GM23338 (cell line): ENCODE measurements around the gene C20orf204. TPM values are rescaled to one million over a fixed set of nuclear protein-coding genes. Genes with fewer than 3 reads are reported as not detected.

Experiments used
- ATAC-seq: fragments of 200-7000 bp; cut with Tn5 transposase; 3 replicates; pipeline ENCODE4 v1.9.1; 2020
- DNase-seq: peaks from one replicate; pipeline ENCODE4 v3.0.0-alpha.2; 2015; ENCODE audit warnings: low spot score
- H2AFZ ChIP-seq: fragments of 200-600 bp; sonication (generic); 2 replicates; pipeline ENCODE4 v1.8.0; 2016; ENCODE audit warnings: antibody characterized with exemption, mild to moderate bottlenecking, moderate library complexity
- H3F3A ChIP-seq: fragments of 200-600 bp; sonication (generic); replicated peaks from 2 replicates; pipeline ENCODE4 v1.8.0; 2017; ENCODE audit warnings: antibody characterized with exemption, mixed run types, low read depth
- H3K27ac ChIP-seq: fragments of 200-600 bp; sonication (generic); 2 replicates; pipeline ENCODE4 v1.6.1; 2016; ENCODE audit warnings: low read depth
- H3K27me3 ChIP-seq: fragments of 200-600 bp; sonication (generic); 2 replicates; pipeline ENCODE4 v1.8.0; 2016; ENCODE audit warnings: mild to moderate bottlenecking, mixed run types, moderate library complexity; ENCODE audit not compliant: insufficient read depth
- H3K36me3 ChIP-seq: fragments of 200-600 bp; sonication (generic); 2 replicates; pipeline ENCODE4 v1.8.0; 2016; ENCODE audit warnings: mild to moderate bottlenecking; ENCODE audit not compliant: insufficient read depth
- H3K4me1 ChIP-seq: fragments of 200-600 bp; sonication (generic); 2 replicates; pipeline ENCODE4 v1.8.0; 2016; ENCODE audit warnings: mild to moderate bottlenecking, moderate library complexity; ENCODE audit not compliant: insufficient read depth
- H3K4me2 ChIP-seq: fragments of 200-600 bp; sonication (generic); 2 replicates; pipeline ENCODE4 v1.7.1; 2017; ENCODE audit warnings: mixed run types
- H3K4me3 ChIP-seq: fragments of 200-600 bp; sonication (generic); 2 replicates; pipeline ENCODE4 v1.6.1; 2016; ENCODE audit warnings: mixed run types
- H3K79me2 ChIP-seq: fragments of 200-600 bp; sonication (generic); replicated peaks from 2 replicates; pipeline ENCODE4 v1.8.0; 2017; ENCODE audit warnings: mild to moderate bottlenecking; ENCODE audit not compliant: insufficient read depth
- H3K9me2 ChIP-seq: fragments of 200-600 bp; sonication (generic); 2 replicates; pipeline ENCODE4 v1.8.0; 2017; ENCODE audit not compliant: insufficient read depth
- H4K20me1 ChIP-seq: fragments of 200-600 bp; sonication (generic); replicated peaks from 2 replicates; pipeline ENCODE4 v1.8.0; 2017; ENCODE audit warnings: mild to moderate bottlenecking; ENCODE audit not compliant: insufficient read depth
- H3K27ac Mint-ChIP-seq: 2 replicates; pipeline ENCODE4 v1.8.0; 2020; ENCODE audit warnings: inconsistent platforms, mild to moderate bottlenecking, moderate library complexity, mixed read lengths
- H3K27me3 Mint-ChIP-seq: 3 replicates; pipeline ENCODE4 v1.8.0; 2022; ENCODE audit warnings: low read depth, mild to moderate bottlenecking, moderate library complexity, mixed read lengths, inconsistent platforms; ENCODE audit not compliant: insufficient read depth, poor library complexity
- H3K36me3 Mint-ChIP-seq: 3 replicates; pipeline ENCODE4 v1.8.0; 2021; ENCODE audit warnings: low read depth, mild to moderate bottlenecking, inconsistent platforms, moderate library complexity, mixed read lengths
- H3K4me1 Mint-ChIP-seq: 3 replicates; pipeline ENCODE4 v1.8.0; 2020; ENCODE audit warnings: mild to moderate bottlenecking, inconsistent platforms, mixed read lengths
- H3K4me3 Mint-ChIP-seq: 3 replicates; pipeline ENCODE4 v1.8.0; 2021; ENCODE audit warnings: moderate library complexity, mild to moderate bottlenecking, inconsistent platforms, mixed read lengths
- H3K9me3 Mint-ChIP-seq: 3 replicates; pipeline ENCODE4 v1.8.0; 2020; ENCODE audit warnings: moderate library complexity, mild to moderate bottlenecking, inconsistent platforms, mixed read lengths
- CREB1 ChIP-seq: fragments of 250-450 bp; sonication (Bioruptor Pico); IDR thresholded peaks from 2 replicates; pipeline ENCODE4 v1.5.0; 2020; ENCODE audit warnings: low read depth, mild to moderate bottlenecking, moderate library complexity
- CTCF ChIP-seq, 2 experiments: fragments of 200-600 bp in 1 of 2; sonication (generic) in 1 of 2; conservative IDR thresholded peaks; 2 replicates each; pipeline versions ENCODE4 v1.5.1 to v1.6.1; 2016 to 2017; ENCODE audit warnings: antibody characterized with exemption in 2 of 2, low read depth in 2 of 2, mild to moderate bottlenecking in 2 of 2, moderate library complexity in 1 of 2
- EZH2 ChIP-seq: fragments of 200-600 bp; sonication (generic); IDR thresholded peaks from one replicate; pipeline ENCODE4 v1.8.0; 2017; ENCODE audit warnings: antibody characterized with exemption, mild to moderate bottlenecking, low read depth; ENCODE audit not compliant: unreplicated experiment
- EZH2phosphoT487 ChIP-seq: fragments of 200-600 bp; sonication (generic); IDR thresholded peaks from one replicate; pipeline ENCODE4 v1.8.1; 2018; ENCODE audit warnings: antibody characterized with exemption; ENCODE audit not compliant: unreplicated experiment
- JUNB ChIP-seq: IDR thresholded peaks from one replicate; pipeline ENCODE4 v1.6.1; 2016; ENCODE audit warnings: antibody characterized with exemption; ENCODE audit not compliant: unreplicated experiment
- NANOG ChIP-seq: IDR thresholded peaks from 2 replicates; pipeline ENCODE4 v1.6.1; 2016; ENCODE audit warnings: antibody characterized with exemption, borderline replicate concordance
- POLR2AphosphoS5 ChIP-seq: IDR thresholded peaks from 2 replicates; pipeline ENCODE4 v1.6.1; 2016; ENCODE audit warnings: antibody characterized with exemption, low read depth
- REST ChIP-seq: IDR thresholded peaks from one replicate; pipeline ENCODE4 v1.6.1; 2018; ENCODE audit warnings: antibody characterized with exemption; ENCODE audit not compliant: unreplicated experiment
- STAT1 ChIP-seq: IDR thresholded peaks from one replicate; pipeline ENCODE4 v1.6.1; 2016; ENCODE audit warnings: antibody characterized with exemption; ENCODE audit not compliant: unreplicated experiment
- ZNF114 ChIP-seq: fragments of 250-450 bp; sonication (Bioruptor Pico); IDR thresholded peaks from 2 replicates; pipeline ENCODE4 v1.5.0; 2020; ENCODE audit warnings: mild to moderate bottlenecking, moderate library complexity
- ZNF331 ChIP-seq: fragments of 250-450 bp; sonication (Bioruptor Pico); IDR thresholded peaks from 2 replicates; pipeline ENCODE4 v1.5.0; 2020; ENCODE audit warnings: low read depth, mild to moderate bottlenecking, moderate library complexity
- polyA plus RNA-seq: library from polyadenylated mRNA; unstranded; fragments of >200 nt; fragmentation: Nextera tagmentation; extraction: Ambion mirVana; gene quantifications from 2 replicates; pipeline ENCODE4 v1.2.1, GENCODE V29; 2016
- total RNA-seq: library from RNA; depleted of rRNA; stranded (reverse); fragments of >200 nt; shearing (Covaris generic); gene quantifications from 2 replicates; pipeline ENCODE4 v1.2.3, GENCODE V29; 2014
- TF ChIP-seq, protein P1 (sequence below): fragments of 250-450 bp; sonication (Bioruptor Pico); IDR thresholded peaks from 2 replicates; pipeline ENCODE4 v1.5.0; 2020; ENCODE audit warnings: mild to moderate bottlenecking, moderate library complexity
- TF ChIP-seq, protein P2 (sequence below): IDR thresholded peaks from 2 replicates; pipeline ENCODE4 v1.6.1; 2016; ENCODE audit warnings: antibody characterized with exemption

Gene C20orf204
- total and polyA plus RNA-seq, 2 experiments from 2014 or later = 0.73 to 0.82 TPM

DNA sequence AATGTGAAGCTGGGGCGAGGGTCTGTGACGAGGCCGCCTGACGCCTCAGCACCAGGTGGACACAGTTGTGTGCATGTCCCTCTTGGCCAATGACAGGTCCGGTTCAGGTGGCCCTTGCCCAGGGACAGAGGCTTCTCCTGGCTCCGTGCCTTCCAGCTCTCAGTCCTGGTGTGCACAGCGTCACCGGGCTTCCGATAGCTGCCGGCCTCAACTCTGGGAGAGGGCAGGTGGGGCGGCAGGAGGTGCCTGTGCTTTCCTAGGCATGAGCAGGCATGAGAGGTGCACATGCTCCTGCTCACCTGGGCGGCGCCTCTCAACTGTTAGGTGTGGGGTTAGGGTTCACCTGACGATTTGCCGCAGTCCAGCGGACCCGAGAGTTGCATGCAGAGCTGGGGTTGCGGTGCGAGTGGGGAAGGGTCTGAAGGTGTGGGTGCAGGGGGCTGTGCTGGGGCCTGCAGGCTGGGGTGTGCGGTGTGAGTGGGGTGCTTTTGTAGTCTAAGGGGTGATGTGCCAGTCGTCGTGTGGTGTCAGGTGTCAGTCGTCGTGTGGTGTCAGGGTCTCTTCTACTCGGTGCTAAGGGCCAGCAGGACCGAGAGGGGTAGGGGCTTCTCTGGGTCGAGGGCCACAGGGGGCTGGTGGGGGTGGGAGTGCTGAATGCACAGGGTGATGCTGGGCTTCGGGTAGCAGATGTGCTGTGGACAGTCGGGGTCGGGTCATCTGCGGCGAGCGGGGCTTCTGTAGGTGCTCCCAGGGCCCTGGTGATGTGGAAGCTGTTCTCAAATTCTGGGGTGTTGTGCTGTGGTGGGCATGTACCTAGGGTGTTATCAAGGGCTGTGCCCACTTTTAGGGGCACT lies 17.2 kb downstream of the C20orf204 start:
- peaks cover 22% of the 10 kb centered on the region for H3K27me3 ChIP-seq
- no peaks in the 10 kb centered on the region for H3K9me3 Mint-ChIP-seq

More for the DNA sequence above, 17.2 kb downstream of the C20orf204 start:
- 0 out of 2 replicates have a peak, but pooled peaks cover 3% of the 10 kb centered on the region for H3F3A ChIP-seq
- peaks cover 11% of the 10 kb centered on the region; the same call in 1 of the 2 replicates for H3K4me1 ChIP-seq
- no peak for TF ChIP-seq EZH2phosphoT487
- TF ChIP-seq, protein P1, sequence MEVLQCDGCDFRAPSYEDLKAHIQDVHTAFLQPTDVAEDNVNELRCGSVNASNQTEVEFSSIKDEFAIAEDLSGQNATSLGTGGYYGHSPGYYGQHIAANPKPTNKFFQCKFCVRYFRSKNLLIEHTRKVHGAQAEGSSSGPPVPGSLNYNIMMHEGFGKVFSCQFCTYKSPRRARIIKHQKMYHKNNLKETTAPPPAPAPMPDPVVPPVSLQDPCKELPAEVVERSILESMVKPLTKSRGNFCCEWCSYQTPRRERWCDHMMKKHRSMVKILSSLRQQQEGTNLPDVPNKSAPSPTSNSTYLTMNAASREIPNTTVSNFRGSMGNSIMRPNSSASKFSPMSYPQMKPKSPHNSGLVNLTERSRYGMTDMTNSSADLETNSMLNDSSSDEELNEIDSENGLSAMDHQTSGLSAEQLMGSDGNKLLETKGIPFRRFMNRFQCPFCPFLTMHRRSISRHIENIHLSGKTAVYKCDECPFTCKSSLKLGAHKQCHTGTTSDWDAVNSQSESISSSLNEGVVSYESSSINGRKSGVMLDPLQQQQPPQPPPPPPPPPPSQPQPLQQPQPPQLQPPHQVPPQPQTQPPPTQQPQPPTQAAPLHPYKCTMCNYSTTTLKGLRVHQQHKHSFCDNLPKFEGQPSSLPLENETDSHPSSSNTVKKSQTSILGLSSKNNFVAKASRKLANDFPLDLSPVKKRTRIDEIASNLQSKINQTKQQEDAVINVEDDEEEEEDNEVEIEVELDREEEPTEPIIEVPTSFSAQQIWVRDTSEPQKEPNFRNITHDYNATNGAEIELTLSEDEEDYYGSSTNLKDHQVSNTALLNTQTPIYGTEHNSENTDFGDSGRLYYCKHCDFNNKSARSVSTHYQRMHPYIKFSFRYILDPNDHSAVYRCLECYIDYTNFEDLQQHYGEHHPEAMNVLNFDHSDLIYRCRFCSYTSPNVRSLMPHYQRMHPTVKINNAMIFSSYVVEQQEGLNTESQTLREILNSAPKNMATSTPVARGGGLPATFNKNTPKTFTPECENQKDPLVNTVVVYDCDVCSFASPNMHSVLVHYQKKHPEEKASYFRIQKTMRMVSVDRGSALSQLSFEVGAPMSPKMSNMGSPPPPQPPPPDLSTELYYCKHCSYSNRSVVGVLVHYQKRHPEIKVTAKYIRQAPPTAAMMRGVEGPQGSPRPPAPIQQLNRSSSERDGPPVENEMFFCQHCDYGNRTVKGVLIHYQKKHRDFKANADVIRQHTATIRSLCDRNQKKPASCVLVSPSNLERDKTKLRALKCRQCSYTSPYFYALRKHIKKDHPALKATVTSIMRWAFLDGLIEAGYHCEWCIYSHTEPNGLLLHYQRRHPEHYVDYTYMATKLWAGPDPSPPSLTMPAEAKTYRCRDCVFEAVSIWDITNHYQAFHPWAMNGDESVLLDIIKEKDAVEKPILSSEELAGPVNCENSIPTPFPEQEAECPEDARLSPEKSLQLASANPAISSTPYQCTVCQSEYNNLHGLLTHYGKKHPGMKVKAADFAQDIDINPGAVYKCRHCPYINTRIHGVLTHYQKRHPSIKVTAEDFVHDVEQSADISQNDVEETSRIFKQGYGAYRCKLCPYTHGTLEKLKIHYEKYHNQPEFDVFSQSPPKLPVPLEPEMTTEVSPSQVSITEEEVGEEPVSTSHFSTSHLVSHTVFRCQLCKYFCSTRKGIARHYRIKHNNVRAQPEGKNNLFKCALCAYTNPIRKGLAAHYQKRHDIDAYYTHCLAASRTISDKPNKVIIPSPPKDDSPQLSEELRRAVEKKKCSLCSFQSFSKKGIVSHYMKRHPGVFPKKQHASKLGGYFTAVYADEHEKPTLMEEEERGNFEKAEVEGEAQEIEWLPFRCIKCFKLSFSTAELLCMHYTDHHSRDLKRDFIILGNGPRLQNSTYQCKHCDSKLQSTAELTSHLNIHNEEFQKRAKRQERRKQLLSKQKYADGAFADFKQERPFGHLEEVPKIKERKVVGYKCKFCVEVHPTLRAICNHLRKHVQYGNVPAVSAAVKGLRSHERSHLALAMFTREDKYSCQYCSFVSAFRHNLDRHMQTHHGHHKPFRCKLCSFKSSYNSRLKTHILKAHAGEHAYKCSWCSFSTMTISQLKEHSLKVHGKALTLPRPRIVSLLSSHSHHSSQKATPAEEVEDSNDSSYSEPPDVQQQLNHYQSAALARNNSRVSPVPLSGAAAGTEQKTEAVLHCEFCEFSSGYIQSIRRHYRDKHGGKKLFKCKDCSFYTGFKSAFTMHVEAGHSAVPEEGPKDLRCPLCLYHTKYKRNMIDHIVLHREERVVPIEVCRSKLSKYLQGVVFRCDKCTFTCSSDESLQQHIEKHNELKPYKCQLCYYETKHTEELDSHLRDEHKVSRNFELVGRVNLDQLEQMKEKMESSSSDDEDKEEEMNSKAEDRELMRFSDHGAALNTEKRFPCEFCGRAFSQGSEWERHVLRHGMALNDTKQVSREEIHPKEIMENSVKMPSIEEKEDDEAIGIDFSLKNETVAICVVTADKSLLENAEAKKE (CRISPR knock-in tag) = no peak
- no peak for TF ChIP-seq EZH2
- no peak for TF ChIP-seq ZNF331
- TF ChIP-seq JUNB = no peak
- no peak for TF ChIP-seq POLR2AphosphoS5
- no peak for TF ChIP-seq REST
- TF ChIP-seq CREB1 (CRISPR knock-in tag) = no peak
- TF ChIP-seq CTCF (conservative IDR thresholded peaks at IDR 0.05; ENCODE audit: low read depth in 2 of 2) = no peak
- TF ChIP-seq NANOG = no peak
- TF ChIP-seq, protein P2, sequence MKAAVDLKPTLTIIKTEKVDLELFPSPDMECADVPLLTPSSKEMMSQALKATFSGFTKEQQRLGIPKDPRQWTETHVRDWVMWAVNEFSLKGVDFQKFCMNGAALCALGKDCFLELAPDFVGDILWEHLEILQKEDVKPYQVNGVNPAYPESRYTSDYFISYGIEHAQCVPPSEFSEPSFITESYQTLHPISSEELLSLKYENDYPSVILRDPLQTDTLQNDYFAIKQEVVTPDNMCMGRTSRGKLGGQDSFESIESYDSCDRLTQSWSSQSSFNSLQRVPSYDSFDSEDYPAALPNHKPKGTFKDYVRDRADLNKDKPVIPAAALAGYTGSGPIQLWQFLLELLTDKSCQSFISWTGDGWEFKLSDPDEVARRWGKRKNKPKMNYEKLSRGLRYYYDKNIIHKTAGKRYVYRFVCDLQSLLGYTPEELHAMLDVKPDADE = no peak
- no peak for TF ChIP-seq STAT1
- TF ChIP-seq ZNF114 = no peak
- Mint-ChIP-seq H3K4me3 (no peak overlapping the region; the same call in 2 of the 3 replicates), H3K27ac (no peak overlapping the region), H3K4me1 (peaks cover 30% of the 10 kb centered on the region), H3K27me3 (peaks cover 38% of the 10 kb centered on the region), H3K36me3 (no peaks in the 10 kb centered on the region)
- H3K79me2 ChIP-seq = no peaks in the 10 kb centered on the region
- H4K20me1 ChIP-seq = no peaks in the 10 kb centered on the region
- ATAC-seq (no peak), DNase-seq (no peak)
- no peak overlapping the region for H2AFZ ChIP-seq
- H3K9me2 ChIP-seq = no peaks in the 10 kb centered on the region
- H3K27ac ChIP-seq = no peak overlapping the region
- no peak overlapping the region for H3K4me3 ChIP-seq
- H3K4me2 ChIP-seq = no peak overlapping the region
- H3K36me3 ChIP-seq = no peaks in the 10 kb centered on the region
